K562 (cell line): Measurements from ENCODE around the gene TIMM17A. TPM values are rescaled to one million over a fixed set of nuclear protein-coding genes. Genes with fewer than 3 reads are reported as not detected.
A peak's percentile ranks its signal among the peaks of the same experiment; 100 is the strongest.

Experiments
- CHCHD3 ChIP-seq: fragments of 250-450 bp; sonication (Bioruptor Pico); IDR thresholded peaks from 2 replicates; pipeline ENCODE4 v2.1.2; 2022; ENCODE audit warnings: mild to moderate bottlenecking
- FOXA1 ChIP-seq: fragments of 450-650 bp; IDR thresholded peaks from 2 replicates; pipeline ENCODE4 v1.6.1; 2016; ENCODE audit warnings: mild to moderate bottlenecking, borderline replicate concordance
- FOXA3 ChIP-seq, 2 experiments: fragments of 450-650 bp in 1 of 2; sonication (generic) in 1 of 2; formaldehyde crosslinking; IDR thresholded peaks in 1 of 2; conservative IDR thresholded peaks in 1 of 2; 2 replicates each; pipeline versions ENCODE4 v1.4.0 to v1.8.0; 2020 to 2022; ENCODE audit warnings: mild to moderate bottlenecking in 2 of 2, missing genetic modification reagents in 1 of 2
- HMG20A ChIP-seq: fragments of 450-650 bp; formaldehyde crosslinking; conservative IDR thresholded peaks from 2 replicates; pipeline ENCODE4 v1.4.0; 2020; ENCODE audit warnings: mild to moderate bottlenecking, mixed read lengths
- NONO ChIP-seq, 2 experiments: fragments of 200-400 bp in 1 of 2; fragments of 450-650 bp in 1 of 2; formaldehyde crosslinking in 1 of 2; IDR thresholded peaks; 2 replicates each; pipeline ENCODE4 v1.6.1; 2017; ENCODE audit warnings: low read depth in 2 of 2, mild to moderate bottlenecking in 2 of 2, moderate library complexity in 2 of 2, low read length in 1 of 2
- SREBF1 ChIP-seq: fragments of 150-350 bp; IDR thresholded peaks from 2 replicates; pipeline ENCODE4 v1.6.1; 2014; ENCODE audit warnings: antibody characterized with exemption, low read depth, low read length, borderline replicate concordance
- polyA plus RNA-seq, 8 experiments: library from polyadenylated mRNA; depleted of rRNA in 4 of 8; stranded (reverse) in 5 of 8; unstranded in 3 of 8; fragments of >200 nt; fragmentation: Nextera tagmentation in 2 of 8; fragmentation: Illumina TruSeq in 1 of 8; extraction: Ambion mirVana in 2 of 8; extraction: Trizol in 1 of 8; gene quantifications; 2 replicates each; pipeline versions ENCODE4 v1.2.1 to v1.2.3, GENCODE V29; 2011 to 2014; ENCODE audit warnings: inconsistent platforms in 1 of 8, missing spikeins in 1 of 8
- total RNA-seq, 7 experiments: library from RNA; depleted of rRNA in 6 of 7; stranded (reverse); fragments of >200 nt in 6 of 7; fragmentation: Illumina TruSeq in 2 of 7; extraction: Trizol in 2 of 7; gene quantifications; 2 replicates each; pipeline versions ENCODE4 v1.2.1 to v1.2.3, GENCODE V29; 2011 to 2021; ENCODE audit warnings: low replicate concordance in 1 of 7
- TF ChIP-seq, protein P1 (sequence below): fragments of 450-650 bp; IDR thresholded peaks from 2 replicates; pipeline ENCODE4 v1.7.1; 2018; ENCODE audit warnings: mild to moderate bottlenecking, low read depth; ENCODE audit not compliant: partially characterized antibody

Gene TIMM17A
- total and polyA plus RNA-seq, 9 of the 15 experiments (the other 6 are each of a cell fraction or from before 2014, with no cell fraction given) = 116 to 744 (median 180) TPM

DNA sequence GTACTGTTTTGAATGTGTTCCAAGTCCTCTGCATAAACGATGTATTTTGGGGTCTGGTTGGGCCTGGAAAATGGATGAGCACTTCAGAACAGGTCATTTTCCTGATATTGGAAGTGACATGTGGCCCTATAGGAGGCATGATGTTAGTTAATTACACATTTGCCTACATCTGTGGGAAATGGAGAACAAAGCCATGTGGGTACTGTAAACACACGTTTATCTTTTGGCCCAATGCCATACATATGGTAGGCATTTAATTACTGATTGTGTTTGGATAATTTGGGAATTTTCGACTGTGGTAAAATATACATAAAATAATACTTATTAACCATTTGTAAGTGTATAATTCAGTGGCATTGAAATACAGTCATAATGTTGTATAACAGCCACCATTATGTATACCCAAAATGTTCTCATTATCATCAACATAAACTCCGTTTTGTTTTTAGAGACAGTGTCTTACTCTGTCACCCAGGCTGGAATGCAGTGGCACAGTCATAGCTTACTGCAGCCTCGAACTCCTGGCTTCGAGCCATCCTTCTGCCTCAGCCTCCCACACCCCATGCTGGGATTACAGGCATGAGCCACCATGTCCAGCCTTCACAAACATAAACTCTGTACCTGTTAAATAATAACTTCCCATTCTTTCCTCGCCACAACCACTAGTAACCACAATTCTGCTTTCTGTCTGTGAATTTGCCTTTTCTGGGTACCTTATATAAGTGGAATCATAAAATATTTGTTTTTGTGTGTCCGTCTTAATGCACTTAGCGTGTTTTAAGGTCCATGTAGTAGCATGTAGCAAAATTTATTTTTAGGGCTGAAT lies 15.2 kb downstream of the TIMM17A start (continued):
- TF ChIP-seq CHCHD3 (CRISPR knock-in tag) (0 out of 2 replicates have a peak, but pooled peaks have one; percentile 3), FOXA3 (CRISPR knock-in tag; conservative IDR thresholded peaks at IDR 0.05 in 1 of 2, IDR thresholded peaks at IDR 0.05 in 1 of 2) (no peak), HMG20A (CRISPR knock-in tag) (no peak), SREBF1 (no peak), NONO (IDR thresholded peaks at IDR 0.05; ENCODE audit: low read depth in 2 of 2, low read length in 1 of 2) (no peak), FOXA1 (no peak)
- TF ChIP-seq, protein P1, sequence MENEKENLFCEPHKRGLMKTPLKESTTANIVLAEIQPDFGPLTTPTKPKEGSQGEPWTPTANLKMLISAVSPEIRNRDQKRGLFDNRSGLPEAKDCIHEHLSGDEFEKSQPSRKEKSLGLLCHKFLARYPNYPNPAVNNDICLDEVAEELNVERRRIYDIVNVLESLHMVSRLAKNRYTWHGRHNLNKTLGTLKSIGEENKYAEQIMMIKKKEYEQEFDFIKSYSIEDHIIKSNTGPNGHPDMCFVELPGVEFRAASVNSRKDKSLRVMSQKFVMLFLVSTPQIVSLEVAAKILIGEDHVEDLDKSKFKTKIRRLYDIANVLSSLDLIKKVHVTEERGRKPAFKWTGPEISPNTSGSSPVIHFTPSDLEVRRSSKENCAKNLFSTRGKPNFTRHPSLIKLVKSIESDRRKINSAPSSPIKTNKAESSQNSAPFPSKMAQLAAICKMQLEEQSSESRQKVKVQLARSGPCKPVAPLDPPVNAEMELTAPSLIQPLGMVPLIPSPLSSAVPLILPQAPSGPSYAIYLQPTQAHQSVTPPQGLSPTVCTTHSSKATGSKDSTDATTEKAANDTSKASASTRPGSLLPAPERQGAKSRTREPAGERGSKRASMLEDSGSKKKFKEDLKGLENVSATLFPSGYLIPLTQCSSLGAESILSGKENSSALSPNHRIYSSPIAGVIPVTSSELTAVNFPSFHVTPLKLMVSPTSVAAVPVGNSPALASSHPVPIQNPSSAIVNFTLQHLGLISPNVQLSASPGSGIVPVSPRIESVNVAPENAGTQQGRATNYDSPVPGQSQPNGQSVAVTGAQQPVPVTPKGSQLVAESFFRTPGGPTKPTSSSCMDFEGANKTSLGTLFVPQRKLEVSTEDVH = peak; percentile 37
